NCI-H146 treated with DMSO at 0.1 percent for 48 hours (cell line): Measurements from ENCODE around the gene ACAD9.
"Not testable (repeated sequence)": the region's sequence is repeated elsewhere in the genome, so short reads cannot be mapped to it uniquely, and the experiment has no call there.

Experiments used
- DNase-seq: peaks from one replicate; lab custom pipeline; 2025; ENCODE audit not compliant: unreplicated experiment; lab: John Stamatoyannopoulos, UW

Gene ACAD9

DNA sequence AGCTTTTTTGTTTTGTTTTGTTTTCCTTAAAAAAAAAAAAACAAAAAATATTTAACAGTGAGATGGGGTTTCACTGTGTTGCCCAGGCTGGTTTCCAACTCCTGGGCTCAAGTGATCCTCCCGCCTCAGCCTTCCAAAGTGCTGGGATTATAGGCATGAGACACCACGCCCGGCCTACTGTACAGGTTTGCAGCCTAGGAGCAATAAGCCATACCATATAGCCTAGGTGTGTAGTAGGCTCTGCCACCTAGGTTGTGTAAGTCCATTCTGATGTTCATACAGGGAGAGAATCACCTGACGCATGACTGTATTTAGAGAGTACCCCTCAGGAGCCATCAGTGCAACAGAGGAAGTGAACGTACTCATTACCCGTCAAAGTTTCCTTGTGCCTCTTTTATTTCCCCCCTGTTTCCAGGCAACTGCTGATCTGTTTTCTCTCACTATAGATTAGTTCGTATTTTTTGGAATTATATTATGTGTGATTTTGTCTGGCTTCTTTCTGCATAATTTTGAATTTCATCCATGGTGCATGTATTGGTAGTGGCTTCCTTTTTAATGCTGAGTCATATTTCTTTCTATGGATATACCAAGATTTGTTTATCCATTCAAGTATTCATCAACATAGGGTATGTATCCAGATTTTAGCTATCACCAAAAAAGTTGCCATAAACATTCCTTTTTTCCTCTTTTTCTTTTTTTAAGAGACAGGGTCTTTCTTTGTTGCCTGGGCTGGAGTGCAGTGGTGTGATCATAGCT is 9.9 kb downstream of the ACAD9 start:
- no peak for DNase-seq

DNA sequence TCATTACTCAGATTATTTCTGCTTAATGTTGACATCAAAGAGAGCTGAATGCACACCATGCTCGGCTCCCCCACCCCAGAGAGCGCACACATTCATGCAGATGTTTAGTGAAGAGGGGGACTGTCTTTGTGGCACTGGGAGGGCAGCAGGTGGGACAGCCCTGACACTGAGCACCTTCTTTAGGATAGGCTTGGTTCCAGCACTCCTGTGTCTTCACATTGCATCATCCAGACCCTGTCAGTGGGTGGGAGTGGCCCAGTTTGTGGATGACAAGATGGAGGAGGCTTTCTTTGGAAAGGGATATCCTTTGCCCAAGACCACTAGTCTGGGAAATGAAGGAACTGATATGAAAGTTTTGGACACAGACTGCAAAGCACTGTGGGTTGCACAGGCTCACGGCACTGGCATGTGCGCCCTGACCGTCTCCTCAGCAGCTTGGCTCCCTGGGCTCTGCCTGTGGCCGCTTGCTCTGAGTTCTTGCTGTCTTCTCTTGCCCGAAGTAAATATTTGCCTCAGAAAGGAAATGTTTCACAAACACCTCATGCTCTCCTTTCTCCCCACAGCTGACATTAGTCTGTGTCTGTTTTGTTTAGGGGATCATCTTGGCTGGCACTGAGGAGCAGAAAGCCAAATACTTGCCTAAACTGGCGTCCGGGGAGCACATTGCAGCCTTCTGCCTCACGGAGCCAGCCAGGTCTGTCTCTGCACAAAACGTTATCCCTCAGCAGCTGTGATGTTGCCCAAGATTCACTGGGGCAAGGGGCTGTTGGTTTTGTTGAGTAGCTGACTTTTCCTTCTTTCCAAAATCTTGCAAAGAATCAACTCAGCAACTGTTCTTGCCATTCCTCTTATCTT is 16.6 kb downstream of the ACAD9 start:
- DNase-seq = no peak

DNA sequence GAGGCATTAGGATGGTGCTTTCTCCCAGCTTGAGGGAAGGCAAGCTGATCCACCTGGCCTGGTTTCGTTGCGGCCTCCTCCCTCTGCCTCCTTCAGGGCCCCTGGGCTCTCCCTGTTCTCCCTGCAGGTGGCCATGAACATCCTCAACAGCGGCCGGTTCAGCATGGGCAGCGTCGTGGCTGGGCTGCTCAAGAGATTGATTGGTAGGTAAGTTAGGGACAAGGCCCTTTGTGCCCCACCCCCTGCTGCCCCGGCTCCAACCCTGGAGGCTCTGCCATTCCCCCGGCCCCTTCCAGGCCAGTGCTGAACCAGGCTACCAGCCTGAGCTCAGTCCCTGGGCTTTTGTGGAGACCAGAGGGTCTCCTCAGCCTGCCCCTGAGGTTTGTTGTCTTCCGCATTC is 23.0 kb downstream of the ACAD9 start:
- no peak for DNase-seq

DNA sequence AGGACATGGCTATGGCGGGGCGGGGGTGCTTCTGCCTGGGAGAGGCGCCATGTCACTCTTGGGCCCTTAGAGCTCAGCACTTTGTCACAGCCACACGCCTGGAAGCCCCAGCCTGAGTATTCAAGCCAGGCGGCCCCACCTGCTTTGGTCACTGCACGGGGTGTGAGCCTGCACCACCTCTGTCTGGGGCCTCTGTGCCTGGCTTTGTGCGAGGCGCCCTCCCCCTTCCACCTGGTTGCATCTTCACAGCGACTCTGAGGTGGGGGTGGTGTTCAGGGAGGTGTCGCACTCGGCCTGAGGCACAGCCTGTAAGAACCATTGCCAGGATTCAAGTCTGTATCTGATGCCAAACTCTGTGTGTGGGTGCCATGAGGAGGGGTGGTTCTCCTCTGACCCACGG is 24.1 kb downstream of the ACAD9 start:
- DNase-seq = no peak

DNA sequence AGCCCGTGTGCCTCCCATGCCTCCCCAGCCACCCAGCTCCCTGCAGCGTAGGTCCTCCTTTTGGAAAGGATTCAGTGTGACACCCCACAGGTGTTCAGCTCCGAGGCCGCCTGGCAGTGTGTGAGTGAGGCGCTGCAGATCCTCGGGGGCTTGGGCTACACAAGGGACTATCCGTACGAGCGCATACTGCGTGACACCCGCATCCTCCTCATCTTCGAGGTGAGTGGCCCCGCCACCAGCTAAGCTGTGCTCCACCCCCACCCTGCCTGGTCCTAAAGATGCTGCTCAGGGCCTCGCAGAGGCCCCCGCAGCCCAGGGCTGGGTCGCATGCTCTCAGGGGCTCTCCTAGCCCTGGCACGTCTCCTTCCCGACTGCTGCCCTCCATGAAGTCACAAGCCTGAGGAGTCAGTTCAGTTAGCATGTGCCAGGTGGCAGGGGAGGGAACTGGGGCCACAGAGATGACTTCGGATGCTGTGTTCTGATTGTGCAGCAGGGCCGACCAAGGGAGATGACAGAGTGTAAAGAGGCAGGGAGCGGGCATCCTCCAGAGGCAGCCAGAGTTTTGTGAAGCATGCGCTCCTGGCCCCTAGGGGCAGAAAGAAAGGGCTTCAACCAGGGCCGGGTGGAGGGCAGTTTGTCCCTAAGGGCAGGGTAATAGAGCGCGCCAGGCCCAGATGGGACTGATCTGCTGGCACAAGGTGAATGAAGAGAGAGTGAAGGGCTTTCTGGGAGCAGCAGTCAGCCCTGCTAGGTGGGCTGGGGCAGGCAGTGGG is 26.8 kb downstream of the ACAD9 start:
- DNase-seq = no peak

DNA sequence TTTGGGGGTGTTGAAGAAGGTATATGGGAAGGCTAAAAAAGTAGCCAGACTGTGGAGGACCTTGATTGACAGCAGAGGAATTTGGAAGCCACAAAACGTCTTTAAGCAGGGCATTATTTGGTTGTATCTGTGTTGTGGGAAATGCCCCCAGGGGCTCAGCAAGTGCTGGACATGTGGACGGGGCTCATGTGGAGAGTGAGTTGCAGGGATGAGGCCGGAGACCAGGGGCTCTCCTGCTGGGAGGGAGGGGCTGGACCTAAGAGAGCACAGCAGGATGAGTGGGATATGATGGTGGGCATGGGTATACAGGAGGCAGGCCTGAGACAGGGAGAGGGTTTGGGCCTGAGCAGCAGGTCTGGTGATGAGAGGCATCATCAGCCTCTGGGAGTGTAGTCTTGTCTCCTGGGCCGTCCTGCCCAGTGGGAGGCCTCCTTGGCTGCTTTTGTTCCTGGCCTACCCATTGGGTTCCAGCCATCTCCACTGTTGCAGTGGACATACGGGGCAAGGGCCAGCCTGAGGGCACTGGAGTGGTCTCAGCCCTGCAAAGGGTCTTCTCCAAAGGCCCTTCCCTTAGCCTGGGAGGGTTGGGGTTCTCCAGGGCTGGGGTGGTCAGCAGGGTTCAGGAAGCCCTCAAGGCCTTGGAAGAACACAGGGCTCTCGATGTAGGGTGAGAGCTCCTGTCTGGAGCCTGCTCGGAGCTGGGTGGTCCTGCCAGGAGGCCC is 27.5 kb downstream of the ACAD9 start:
- DNase-seq = no peak

DNA sequence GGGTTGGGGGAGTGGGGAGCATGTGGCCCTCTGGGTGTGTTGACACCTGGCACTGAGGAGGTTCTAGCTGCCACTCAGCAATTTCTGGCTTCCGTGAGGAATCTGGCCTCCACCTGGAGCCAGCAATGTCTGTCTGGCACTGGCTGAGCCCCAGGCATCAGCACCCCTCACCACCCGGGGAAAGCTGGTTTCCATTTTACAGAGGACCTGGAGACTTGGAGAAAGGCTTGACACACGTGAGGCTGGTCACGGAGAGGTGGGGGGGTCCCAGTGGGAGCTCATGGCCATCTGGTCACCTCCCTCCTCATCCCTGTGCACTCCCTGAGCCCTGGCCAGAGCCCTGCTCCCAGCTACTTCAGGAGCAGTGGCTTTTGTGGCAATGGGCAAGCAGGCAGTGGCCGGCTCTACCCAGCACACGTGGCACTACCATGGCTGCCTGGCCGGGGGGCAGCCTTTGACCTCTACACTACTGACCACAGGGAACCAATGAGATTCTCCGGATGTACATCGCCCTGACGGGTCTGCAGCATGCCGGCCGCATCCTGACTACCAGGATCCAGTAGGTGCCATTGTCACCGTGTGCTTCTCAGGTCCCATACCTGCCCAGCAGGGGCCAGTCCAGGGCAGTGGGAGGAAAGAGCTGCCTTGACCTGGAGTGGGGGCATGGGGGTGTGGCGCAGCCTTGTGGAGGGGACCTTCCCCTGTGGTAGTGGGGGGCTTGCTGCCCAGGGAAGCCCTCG is 28.5 kb downstream of the ACAD9 start:
- no peak for DNase-seq

DNA sequence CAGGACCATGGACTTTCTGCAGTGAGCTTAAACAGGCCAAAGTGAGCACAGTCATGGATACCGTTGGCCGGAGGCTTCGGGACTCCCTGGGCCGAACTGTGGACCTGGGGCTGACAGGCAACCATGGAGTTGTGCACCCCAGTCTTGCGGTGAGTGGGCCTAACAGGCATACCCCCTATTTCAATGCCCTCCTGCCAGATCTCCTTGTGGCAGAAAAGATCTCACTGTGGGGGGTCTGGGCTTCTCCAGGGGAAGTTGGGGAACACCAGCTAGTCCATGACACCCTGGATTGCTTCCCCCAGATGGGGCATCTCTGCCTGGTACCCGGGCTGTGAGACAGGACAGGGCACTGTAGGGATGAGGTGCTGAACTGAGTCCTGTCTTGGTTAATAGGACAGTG is 29.5 kb downstream of the ACAD9 start:
- no peak for DNase-seq

DNA sequence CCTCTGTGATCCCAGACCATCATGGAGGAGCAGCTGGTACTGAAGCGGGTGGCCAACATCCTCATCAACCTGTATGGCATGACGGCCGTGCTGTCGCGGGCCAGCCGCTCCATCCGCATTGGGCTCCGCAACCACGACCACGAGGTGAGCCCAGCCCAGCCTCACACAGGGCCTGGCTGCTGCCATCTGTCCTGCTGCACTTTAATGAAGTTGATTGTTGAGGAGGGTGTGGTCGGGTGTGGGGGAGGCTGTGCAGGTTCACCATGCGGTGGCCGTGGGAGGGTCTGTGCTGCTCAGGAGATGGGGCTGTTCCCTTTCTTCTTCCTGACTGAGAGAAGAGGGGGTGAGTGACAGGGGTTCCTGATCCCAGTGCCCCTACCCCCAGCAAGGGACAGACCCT is 30.6 kb downstream of the ACAD9 start:
- DNase-seq = no peak

DNA sequence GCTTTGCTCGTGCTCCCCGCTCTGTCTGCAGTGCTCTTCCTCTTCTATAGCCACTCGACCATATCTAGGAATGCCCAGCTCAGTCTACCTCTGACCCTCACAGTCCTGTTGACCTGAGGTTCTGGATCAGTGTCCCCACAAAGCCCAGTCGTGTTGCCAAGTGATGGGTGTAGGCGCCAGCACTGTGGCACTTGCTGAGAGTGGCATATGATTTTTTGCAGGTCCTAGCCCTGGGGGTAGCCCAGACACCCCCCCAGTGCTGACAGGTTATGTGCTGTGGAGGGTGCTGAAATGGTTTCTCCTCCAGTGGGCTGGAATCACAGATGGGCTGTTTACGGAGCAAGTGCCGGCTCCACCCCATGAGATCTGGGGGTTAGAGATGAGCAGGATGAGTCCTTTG is 32.5 kb downstream of the ACAD9 start:
- DNase-seq = no peak

DNA sequence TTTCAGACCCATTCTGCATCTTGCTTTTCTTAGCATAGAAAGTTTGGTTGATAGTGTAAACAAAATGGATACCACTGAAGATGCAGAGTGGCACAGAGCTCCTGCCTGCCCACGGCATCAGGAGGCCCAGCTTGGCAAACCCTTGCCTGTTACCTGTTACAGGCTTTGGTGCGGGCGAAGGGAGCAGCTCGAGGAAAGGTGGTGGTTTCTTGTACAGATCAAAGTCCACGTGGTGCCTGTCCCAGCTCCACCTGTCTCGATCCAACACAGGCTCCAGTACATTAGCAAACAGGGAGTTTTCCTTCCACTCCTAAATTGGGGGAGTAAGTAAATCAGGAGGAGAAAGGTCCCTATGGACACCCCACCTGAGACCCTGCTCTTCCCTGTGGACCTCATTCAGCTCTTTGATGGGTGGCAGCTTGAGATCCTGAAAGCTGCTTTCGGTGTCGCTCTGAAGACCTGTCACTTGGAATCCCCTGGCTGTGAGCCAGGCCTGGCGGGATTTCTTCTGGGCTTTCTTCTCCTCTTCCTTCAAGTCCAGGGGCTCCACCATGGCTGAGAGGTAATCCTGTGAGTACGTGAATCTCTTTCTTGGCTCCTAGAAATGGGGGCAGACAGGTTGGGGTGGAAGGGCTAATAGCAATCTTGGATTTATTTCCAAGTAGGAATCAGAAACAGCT is 35.7 kb downstream of the ACAD9 start:
- no peak for DNase-seq

DNA sequence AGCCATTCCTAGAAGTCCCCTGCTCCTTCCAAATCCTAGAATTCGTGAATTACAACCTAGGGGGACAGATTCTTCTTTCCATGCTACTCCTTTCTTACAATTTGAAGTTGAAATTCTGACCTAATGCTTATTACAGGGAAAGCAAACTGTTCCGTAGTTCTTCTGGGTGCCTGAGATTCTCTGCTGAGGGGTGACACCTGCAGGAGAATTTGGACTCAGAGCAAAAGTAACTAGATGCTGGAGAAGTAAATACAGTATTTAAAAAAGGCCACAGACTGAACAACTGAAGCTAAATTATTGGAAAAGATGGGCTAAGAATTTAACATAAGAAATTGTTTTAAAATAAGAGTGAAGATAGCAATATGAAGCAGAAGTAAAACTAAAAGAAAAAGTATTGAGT is 37.9 kb downstream of the ACAD9 start:
- no peak for DNase-seq

DNA sequence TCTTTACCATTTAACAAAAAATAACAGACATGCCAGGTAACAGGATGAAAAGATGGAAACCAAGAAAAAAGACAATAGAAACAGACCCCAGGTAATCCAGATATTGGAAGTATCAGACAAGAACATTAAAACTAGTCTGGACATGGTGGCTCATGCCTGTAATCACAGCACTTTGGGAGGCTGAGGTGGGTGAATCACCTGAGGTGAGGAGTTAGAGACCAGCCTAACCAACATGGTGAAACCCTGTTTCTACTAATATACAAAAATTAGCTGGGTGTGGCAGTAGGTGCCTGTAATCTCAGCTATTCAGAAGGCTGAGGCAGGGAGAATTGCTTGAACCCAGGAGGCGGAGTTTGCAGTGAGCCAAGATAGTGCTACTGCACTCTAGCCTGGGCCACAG is 40.6 kb downstream of the ACAD9 start:
- DNase-seq = no peak

DNA sequence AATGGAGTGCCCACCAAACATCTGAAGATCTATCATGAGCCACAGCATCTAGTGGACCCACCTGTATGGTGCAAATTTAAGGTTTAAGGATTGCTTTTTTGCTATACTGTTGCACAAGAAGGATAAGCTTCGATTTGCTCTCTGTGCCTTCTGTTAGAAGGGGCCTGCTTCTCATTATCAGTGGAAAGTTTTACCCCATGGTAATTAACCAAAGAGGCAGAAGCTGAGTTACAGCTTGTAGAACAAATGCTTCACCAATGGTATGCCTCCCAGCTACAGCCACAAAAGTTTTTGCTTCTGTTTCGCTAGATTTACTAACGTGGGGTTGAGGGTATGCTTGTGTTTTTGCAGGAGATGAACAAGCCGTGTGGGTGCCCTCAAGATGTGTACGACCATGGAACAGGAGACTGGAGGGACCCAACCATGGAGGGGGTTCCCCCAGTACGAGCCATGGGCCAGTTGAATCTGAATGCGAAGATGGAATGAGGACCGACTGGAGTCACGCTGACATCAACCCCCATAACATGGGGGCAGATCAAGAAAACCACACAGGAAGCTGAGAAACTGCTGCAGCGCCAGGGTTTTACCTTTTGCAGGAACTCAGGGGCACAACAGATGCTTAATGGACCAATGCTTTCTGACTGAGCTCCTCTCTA is 43.5 kb downstream of the ACAD9 start:
- DNase-seq = no peak

DNA sequence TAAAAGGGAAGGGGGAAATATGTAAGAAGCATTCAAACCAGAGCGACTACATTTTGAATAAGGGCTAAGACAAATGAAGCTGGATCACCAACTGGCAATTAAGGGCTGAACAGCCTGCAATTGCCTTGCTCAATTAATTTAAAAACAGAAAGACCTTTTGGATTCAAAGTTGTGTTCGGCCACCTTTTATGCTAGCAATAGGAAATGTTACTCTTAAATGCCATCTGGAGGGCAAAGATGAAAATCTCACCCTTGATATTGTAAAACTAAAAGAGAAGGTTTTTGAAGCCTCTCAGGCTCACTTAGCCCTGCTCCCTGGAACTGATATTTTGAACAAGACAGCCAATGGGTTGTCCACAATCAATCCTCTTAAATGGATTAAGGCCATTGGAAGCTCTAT is 44.2 kb downstream of the ACAD9 start:
- DNase-seq = no peak

DNA sequence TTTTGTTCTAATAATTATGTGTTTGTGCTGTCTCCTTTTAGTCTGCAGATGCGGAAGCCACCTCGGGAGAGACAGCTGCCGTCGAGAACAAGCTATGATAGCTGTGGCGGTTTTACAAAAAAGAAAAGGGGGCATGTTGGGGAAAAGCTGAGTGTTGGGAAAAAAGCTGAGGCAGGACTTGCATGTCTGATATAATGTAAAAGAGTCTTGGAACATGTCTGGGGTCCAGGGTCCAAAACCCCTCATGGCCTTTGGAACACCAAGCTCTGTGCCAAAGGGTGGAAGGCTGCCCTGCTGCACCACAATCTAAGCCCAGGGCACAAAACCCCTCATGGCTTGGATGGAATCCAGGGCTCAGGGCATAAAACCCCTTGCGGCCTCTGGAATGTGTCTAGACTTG is 44.6 kb downstream of the ACAD9 start:
- not testable (repeated sequence) for DNase-seq

DNA sequence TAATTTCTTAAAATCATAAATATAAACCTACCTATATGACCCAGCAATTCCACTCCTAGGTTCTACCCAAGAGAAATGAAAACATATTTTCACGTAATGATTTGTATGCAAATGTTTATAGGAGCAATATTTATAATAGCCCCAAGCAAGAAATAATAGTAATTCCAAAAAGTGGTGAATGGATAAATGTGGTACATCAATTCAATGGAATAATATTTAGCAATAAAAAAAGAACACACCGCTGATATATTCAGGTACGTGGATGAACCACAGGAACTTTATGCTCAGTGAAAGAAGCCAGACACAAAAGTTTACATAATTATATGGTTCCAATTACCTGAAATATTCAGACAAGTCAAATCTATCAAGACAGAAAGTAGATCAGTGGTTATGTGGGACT is 49.9 kb downstream of the ACAD9 start:
- no peak for DNase-seq

DNA sequence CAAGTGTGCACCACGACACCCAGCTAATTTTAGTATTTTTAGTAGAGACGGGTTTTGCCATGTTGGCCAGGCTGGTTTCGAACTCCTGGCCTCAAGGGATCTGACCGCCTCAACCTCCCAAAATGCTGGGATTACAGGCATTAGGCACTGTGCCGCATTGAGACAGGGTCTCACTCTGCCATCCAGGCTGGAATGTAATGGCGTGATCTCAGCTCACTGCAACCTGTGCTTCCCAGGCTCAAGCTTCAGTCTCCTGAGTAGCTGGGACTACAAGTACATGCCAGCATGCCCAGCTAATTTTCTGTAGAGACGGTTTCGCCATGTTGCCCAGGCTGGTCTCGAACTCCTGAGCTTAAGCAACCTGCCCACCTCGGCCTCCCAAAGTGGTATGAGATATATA is 51.6 kb downstream of the ACAD9 start:
- no peak for DNase-seq

DNA sequence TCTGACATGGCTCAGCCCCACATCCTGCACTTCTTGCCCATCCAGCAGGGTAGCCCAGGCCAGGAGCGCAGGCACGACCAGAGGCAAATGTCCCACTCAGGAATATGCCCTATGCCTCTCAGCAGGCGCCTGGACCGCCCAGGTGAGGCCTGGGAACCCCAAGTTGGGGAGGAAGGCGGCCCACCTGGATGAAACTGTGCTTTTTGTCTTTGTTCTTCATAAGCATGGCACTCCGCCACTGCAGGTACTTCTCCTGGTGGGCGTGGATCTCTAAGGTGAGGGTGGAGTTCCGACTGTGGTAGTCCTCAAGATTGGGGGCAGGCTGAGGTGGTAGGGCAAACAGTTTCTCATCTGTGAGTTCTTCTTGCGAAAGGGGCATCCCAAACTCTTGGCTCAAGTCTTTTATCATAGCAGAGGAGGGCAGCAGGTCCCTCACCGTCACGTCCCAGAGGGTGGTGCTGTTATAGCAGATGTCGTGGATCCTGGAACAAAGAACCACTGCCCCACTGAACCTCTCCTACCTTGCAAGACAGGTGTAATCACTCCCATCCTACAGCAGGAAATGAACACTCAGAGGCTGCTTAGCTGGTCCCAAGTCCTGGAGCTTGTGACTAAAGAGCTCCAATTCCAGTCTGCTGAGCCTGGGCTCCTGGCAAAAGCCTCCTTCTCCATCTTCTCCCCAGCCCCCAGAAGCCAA is 53.2 kb downstream of the ACAD9 start:
- DNase-seq = peak; percentile 12
